IPS-20b (cell line): ENCODE data around the gene THAP7.

Experiments used
- H3K27ac ChIP-seq: one replicate; pipeline ENCODE4 v1.5.1; 2013; ENCODE audit warnings: low read length
- H3K27me3 ChIP-seq: 2 replicates; pipeline ENCODE4 v1.6.1; 2013; ENCODE audit warnings: mild to moderate bottlenecking, low read length, inconsistent platforms; ENCODE audit not compliant: insufficient read depth
- H3K36me3 ChIP-seq: 2 replicates; pipeline ENCODE4 v1.6.1; 2013; ENCODE audit warnings: low read depth, mild to moderate bottlenecking, inconsistent platforms, low read length, moderate library complexity; ENCODE audit not compliant: insufficient read depth
- H3K4me1 ChIP-seq: 2 replicates; pipeline ENCODE4 v1.6.1; 2013; ENCODE audit warnings: mild to moderate bottlenecking, control low read depth, inconsistent platforms, low read length, moderate library complexity; ENCODE audit not compliant: insufficient read depth
- H3K4me3 ChIP-seq: 2 replicates; pipeline ENCODE4 v1.5.1; 2013; ENCODE audit warnings: mild to moderate bottlenecking, low read length, inconsistent platforms
- H3K9ac ChIP-seq: 2 replicates; pipeline ENCODE4 v1.6.1; 2013; ENCODE audit warnings: low read depth, mild to moderate bottlenecking, inconsistent platforms, low read length, moderate library complexity
- H3K9me3 ChIP-seq: 2 replicates; pipeline ENCODE4 v1.6.1; 2013; ENCODE audit warnings: mild to moderate bottlenecking, low read depth, low read length, inconsistent platforms; ENCODE audit not compliant: insufficient read depth

THAP7 gene

GRCh38 chr22:21000987-21001600 is 824 bp downstream of the THAP7 start:
- Histone ChIP-seq H3K27ac (peak overlapping the region; percentile 39), H3K4me3 (peak overlapping the region; percentile 91), H3K9me3 (no peaks in the 10 kb centered on the region), H3K9ac (peak overlapping the region; percentile 95), H3K36me3 (peaks cover 29% of the 10 kb centered on the region), H3K4me1 (peaks cover 13% of the 10 kb centered on the region), H3K27me3 (no peaks in the 10 kb centered on the region)

DNA sequence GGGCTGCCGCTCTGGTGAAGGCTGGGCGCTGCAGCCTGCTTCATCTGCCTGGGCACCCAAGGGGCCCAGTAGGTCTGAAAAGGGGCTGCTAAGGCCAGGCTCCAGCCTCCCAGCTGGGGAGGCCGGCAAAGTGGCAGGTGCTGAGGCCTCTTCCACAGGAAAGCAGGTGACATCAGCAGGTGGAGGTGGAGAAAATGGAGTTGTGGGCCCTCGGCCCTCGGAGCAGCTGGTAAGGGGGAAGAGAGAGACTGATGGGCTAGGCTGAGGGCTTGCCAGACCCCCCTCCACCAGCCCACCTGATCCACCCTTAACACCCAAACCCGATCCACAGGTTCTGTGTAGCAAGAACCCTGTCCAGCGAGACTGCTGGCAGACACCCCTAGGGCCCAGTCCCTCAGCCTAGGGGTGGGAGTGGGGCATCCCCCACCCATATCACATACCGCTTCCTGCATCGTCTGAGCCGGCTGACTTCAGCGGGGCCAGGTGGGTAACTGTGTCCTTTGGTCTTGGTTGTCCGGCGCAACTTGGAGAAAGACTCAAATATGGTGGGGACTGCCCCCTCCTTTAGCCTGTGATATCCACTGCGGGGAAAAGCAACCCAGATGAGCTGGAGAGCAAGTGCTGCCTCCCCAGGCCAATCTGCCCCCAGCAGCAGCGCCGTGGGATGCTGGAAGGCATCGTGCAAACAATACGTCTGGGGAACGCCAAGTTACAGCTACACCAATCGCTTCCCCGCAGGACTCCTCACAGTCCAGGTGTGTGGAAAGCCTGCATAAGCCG is 1.5 kb downstream of the THAP7 start:
- H3K9me3 ChIP-seq: no peaks in the 10 kb centered on the region
- H3K4me1 ChIP-seq: peaks cover 13% of the 10 kb centered on the region
- H3K9ac ChIP-seq: peak overlapping the region; percentile 95
- H3K27me3 ChIP-seq: no peaks in the 10 kb centered on the region
- peak overlapping the region; percentile 91 for H3K4me3 ChIP-seq
- no peak overlapping the region for H3K27ac ChIP-seq
- H3K36me3 ChIP-seq: peaks cover 29% of the 10 kb centered on the region

GRCh38 chr22:20999350-21000206 is 2.3 kb downstream of the THAP7 start:
- H3K27me3 ChIP-seq: no peaks in the 10 kb centered on the region
- peaks cover 13% of the 10 kb centered on the region for H3K4me1 ChIP-seq
- H3K9ac ChIP-seq: no peak overlapping the region
- peaks cover 29% of the 10 kb centered on the region for H3K36me3 ChIP-seq
- H3K27ac ChIP-seq: no peak overlapping the region
- no peak overlapping the region for H3K4me3 ChIP-seq
- H3K9me3 ChIP-seq: no peaks in the 10 kb centered on the region

DNA sequence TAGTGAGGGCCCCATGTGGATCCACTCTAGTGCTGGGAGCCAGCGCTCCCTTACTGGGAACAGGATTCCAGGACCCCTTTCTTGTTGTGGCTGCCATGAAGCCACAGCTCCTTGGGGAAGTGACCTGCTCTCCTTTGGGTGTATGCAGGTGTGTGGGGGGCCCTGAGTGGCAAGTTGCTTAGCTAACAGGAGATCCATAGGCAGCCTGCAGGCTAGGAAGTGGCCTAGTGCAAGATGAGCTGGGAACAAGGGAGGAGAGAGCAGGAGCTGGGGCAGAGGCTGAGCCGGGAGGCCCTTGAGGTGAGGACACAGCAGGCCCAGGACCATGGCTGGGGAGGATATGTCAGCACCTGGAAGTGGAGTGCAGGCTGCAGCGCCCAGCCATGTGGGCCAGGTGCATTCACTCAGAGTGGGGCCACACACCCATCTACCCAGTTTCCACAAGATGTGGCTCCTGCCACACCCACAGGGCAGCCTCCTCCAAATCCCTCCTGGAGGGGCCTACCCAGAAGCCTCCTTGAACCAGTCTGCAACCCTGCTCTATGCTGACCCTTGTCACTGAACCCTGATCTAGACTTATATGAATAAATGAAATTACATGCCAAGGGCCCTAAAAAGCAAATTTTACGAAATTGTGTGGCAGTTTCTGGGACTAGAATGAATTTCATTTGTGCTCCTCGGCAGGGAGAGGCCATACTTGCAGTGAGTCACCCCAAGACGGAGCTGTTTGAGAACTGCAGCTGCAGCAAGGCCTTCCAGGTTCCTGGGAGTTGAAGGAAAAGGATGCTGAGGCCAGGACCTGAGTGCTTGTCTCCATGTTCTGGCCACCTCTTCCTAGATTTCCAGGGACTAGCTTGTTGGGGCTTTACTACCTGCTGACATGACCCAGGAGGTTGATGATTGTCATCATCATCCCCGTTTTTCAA is 3.2 kb downstream of the THAP7 start:
- H3K4me3 ChIP-seq: no peak overlapping the region
- H3K9me3 ChIP-seq: no peaks in the 10 kb centered on the region
- H3K27ac ChIP-seq: no peak overlapping the region
- peaks cover 29% of the 10 kb centered on the region for H3K36me3 ChIP-seq
- no peak overlapping the region for H3K9ac ChIP-seq
- H3K4me1 ChIP-seq: peaks cover 13% of the 10 kb centered on the region
- H3K27me3 ChIP-seq: no peaks in the 10 kb centered on the region

DNA sequence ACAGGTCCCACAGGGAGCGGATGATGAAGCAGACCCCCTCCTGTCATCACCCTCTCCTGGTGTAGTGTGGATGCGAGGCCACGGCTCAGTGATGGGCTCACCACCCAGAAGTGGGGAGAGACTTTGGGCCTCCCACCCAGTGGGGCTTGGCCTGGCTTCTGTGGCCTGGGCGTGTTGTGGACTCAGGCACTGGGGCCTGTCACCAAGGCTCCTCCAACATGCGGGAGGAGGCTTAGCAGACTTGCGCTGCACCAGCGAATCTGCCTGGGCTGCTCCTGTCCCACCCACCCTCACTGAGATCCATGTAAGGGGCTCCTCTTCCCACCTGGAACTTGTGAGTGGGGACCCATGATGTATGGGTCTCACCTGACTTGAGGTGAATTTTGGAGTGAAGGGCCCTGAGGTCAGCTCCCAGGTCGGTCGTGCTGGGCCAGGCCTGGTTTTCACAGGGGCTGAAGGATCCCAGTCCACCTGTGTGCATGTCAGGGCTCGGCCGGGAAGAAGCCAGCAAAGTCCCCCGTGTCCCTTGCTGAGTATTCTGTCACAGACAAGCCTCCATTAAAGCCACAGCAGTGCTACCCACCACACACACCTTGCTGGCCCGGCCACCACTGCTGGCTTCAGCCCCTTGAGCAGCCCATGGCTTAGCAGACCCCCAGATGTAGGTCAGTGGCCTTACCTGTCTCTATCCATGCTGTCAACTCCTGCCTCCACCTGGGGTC is 4.2 kb downstream of the THAP7 start:
- no peak overlapping the region for H3K9ac ChIP-seq
- H3K36me3 ChIP-seq: peaks cover 29% of the 10 kb centered on the region
- no peak overlapping the region for H3K27ac ChIP-seq
- H3K4me1 ChIP-seq: peaks cover 8% of the 10 kb centered on the region
- no peaks in the 10 kb centered on the region for H3K9me3 ChIP-seq
- H3K4me3 ChIP-seq: no peak overlapping the region
- no peaks in the 10 kb centered on the region for H3K27me3 ChIP-seq

GRCh38 chr22:20996598-20997535 is 5.1 kb downstream of the THAP7 start:
- peaks cover 8% of the 10 kb centered on the region for H3K4me1 ChIP-seq
- no peak overlapping the region for H3K27ac ChIP-seq
- H3K27me3 ChIP-seq: no peaks in the 10 kb centered on the region
- H3K36me3 ChIP-seq: peaks cover 38% of the 10 kb centered on the region
- no peaks in the 10 kb centered on the region for H3K9me3 ChIP-seq
- H3K4me3 ChIP-seq: no peak overlapping the region
- H3K9ac ChIP-seq: no peak overlapping the region

GRCh38 chr22:20996031-20996410 is 5.9 kb downstream of the THAP7 start:
- Histone ChIP-seq H3K4me1 (peaks cover 7% of the 10 kb centered on the region), H3K27me3 (no peaks in the 10 kb centered on the region), H3K4me3 (no peak overlapping the region), H3K27ac (no peak overlapping the region), H3K9me3 (no peaks in the 10 kb centered on the region), H3K9ac (no peak overlapping the region), H3K36me3 (peaks cover 40% of the 10 kb centered on the region)

DNA sequence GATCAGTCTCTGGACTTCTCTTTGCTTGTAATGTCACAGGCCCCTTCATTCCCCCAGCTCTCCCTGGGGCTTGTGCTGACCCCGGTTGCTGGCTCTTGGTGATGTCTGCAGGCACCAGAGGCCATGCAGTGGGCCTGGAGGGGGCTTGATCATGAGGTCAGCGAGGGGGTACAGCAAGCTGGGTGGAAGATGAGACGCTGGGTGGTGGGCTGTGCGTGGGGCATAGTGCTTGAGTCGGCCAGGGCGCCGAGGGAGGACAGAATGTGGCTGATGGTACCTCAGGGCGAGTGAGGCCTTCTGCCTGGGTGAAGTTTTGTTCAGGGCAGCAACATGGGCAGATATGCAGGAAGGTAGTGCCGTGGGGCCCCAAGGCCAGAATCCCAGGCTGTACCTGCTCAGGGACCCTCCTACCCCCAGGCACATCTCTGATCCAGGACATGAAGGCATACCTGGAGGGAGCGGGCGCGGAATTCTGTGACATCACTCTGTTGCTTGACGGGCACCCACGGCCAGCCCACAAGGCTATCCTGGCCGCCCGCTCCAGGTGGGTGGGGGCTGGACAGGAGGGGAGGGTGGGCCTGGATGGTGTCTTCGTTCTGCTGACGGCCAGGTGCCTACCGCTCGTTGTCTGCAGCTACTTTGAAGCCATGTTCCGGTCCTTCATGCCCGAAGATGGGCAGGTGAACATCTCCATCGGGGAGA is 6.4 kb downstream of the THAP7 start:
- H3K4me3 ChIP-seq: no peak overlapping the region
- H3K27ac ChIP-seq: no peak overlapping the region
- H3K9me3 ChIP-seq: no peaks in the 10 kb centered on the region
- H3K36me3 ChIP-seq: peaks cover 40% of the 10 kb centered on the region
- no peaks in the 10 kb centered on the region for H3K27me3 ChIP-seq
- no peak overlapping the region for H3K9ac ChIP-seq
- H3K4me1 ChIP-seq: peaks cover 2% of the 10 kb centered on the region; the same call in 1 of the 2 replicates

DNA sequence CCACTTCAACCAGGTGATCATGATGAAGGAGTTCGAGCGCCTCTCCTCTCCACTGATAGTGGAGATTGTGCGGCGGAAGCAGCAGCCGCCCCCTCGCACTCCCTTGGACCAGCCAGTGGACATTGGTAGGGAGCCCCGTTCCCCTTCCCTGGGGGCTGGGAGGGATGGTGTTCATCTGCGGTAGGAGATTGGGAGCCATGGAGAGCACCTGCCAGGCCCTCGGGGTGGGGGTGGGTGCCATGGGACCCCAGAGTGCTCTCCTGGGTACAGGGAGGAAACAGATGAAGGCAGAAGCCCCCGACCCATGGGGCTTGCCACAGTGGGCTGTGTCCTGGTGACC is 7.0 kb downstream of the THAP7 start:
- H3K9me3 ChIP-seq: no peaks in the 10 kb centered on the region
- no peak overlapping the region for H3K27ac ChIP-seq
- no peak overlapping the region for H3K9ac ChIP-seq
- no peaks in the 10 kb centered on the region for H3K27me3 ChIP-seq
- peaks cover 39% of the 10 kb centered on the region for H3K36me3 ChIP-seq
- H3K4me1 ChIP-seq: no peaks in the 10 kb centered on the region
- no peak overlapping the region for H3K4me3 ChIP-seq
